ENCODE results near the gene NXPE3.

The NXPE3 gene

DNA sequence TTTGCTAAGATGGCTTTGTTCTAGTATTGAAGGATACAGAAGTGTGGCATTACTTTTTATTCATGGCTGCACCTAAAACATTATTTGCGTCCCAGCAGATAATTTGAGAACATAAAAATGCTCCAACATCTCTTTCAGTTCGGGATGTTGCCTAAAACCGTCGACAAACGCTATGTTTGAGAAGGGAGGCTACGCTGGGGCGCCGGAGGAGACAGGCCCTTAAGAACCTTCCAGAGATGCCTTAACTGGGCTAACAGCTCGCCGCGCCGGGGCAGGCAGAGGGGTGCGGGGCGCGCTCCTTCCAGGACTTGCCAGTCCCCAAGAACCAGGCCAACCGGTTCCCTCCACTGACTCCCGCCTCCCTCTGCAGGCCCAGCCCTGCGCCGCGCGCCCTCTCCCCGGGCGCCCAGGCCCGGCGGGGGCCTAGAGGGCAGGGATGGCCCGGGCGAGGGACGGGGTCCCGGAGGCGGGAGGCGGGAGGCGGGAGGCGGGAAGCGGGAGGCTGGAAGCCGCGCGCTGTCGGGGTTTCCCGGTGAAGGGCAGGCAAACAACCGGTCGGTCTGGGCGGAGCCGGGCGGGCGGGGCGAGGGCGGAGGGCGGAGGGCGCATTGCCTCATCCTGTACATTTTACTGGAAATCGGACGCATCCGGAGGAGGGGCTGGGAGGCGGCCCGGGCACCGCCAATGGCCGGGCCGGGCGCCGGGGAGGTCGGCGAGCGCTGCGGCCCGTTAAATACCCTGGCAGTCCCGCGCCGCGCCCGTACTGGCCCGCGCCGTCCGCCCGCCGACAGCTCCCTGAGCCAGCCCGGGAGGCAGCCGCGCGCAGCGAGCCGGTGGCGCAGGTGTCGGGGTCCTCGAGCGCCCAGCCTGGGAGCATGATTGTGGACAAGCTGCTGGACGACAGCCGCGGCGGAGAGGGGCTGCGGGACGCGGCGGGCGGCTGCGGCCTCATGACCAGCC, 70.0 kb downstream of the NXPE3 start, which contains the start of gene NFKBIZ:
NFKBIZ (plus strand) TSS at position 761 of the 960 bp plus-strand sequence; CDS start at position 876, 115 bp downstream.
- H3K9me3 ChIP-seq (ENCODE audit: severe bottlenecking), result no peaks in the 10 kb centered on the region
- DNase-seq, result peak; percentile 90
- TF ChIP-seq, protein P1, sequence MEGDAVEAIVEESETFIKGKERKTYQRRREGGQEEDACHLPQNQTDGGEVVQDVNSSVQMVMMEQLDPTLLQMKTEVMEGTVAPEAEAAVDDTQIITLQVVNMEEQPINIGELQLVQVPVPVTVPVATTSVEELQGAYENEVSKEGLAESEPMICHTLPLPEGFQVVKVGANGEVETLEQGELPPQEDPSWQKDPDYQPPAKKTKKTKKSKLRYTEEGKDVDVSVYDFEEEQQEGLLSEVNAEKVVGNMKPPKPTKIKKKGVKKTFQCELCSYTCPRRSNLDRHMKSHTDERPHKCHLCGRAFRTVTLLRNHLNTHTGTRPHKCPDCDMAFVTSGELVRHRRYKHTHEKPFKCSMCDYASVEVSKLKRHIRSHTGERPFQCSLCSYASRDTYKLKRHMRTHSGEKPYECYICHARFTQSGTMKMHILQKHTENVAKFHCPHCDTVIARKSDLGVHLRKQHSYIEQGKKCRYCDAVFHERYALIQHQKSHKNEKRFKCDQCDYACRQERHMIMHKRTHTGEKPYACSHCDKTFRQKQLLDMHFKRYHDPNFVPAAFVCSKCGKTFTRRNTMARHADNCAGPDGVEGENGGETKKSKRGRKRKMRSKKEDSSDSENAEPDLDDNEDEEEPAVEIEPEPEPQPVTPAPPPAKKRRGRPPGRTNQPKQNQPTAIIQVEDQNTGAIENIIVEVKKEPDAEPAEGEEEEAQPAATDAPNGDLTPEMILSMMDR (IDR thresholded peaks at IDR 0.05; ENCODE audit: low read depth, low read length), result no peak
- peak within 1 kb of the TSS; percentile 50 for H3K27ac ChIP-seq
- peaks cover 12% of the 10 kb centered on the region for H3K36me3 ChIP-seq
- no peaks in the 10 kb centered on the region for H3K27me3 ChIP-seq (ENCODE audit: insufficient read depth, low read depth, severe bottlenecking)
- peak within 1 kb of the TSS; percentile 57 for H3K4me3 ChIP-seq (ENCODE audit: low read depth, low read length)

DNA sequence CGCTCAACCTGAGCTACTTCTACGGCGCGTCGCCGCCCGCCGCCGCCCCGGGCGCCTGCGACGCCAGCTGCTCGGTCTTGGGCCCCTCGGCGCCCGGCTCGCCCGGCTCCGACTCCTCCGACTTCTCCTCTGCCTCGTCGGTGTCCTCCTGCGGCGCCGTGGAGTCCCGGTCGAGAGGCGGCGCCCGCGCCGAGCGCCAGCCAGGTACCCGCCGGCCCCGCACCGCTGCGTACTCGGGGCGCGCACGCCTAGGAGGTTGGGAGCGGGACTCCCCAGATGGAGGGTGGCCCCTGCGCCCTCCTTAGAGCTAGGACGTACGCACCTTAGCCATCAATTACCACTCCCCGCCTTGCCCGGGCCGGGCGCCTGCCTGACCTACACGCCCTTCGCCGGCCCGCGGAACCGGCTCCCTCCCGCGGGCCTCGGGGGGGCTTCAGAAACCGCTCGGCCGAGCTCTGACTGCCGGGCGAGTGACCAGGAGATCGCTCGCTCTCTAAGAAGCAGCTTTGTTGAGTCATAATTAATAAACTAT, 70.8 kb downstream of the NXPE3 start:
- Histone ChIP-seq H3K27ac (peak overlapping the region; percentile 50), H3K27me3 (ENCODE audit: insufficient read depth, low read depth, severe bottlenecking) (no peaks in the 10 kb centered on the region), H3K4me3 (ENCODE audit: low read depth, low read length) (peak overlapping the region; percentile 57), H3K9me3 (ENCODE audit: severe bottlenecking) (no peaks in the 10 kb centered on the region), H3K36me3 (peaks cover 13% of the 10 kb centered on the region)
- TF ChIP-seq, protein P1 (IDR thresholded peaks at IDR 0.05; ENCODE audit: low read depth, low read length), result peak; percentile 25; the same call in 1 of the 2 replicates
- DNase-seq, result peak; percentile 46

DNA sequence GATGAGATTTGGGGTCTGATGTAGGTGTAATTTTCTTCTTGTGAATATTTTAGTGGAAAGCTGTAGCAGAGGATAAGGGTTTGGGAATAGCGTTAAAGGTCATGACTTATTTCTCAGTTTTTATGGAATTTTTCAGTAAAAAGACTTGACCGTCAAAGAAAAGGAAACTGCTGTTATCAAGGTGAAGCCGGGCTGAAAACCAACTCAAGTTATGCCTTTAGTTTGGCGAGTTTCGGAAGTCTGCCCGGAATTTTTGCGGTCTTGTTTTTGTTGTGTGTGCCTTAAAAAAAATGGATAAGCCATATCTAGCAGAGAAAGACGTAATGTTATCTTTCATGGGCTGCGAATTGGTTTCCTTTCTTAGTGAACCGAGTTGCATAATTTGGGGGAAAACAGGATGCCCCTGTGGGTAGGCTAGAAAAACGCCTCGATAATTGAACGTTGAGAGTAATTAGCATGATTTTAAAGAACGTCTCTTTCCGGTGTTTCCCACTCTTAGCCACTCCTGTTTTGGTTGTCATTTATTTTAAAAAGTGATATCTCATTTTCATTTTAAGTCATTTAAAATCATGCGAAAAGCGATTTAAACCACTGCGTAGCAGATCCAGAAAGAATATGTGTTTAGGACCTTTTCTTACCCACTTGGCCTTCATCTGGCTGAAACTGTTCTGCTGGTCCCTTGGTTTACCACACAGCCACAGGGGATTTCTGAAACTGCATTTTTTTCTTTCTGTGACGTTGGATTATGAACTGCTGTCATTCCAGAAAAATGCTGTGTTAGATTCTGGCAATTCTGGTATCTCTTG, 71.4 kb downstream of the NXPE3 start:
- TF ChIP-seq, protein P1 (IDR thresholded peaks at IDR 0.05; ENCODE audit: low read depth, low read length), result no peak
- H3K36me3 ChIP-seq, result peaks cover 13% of the 10 kb centered on the region
- DNase-seq, result no peak
- H3K27ac ChIP-seq, result no peak overlapping the region
- H3K27me3 ChIP-seq (ENCODE audit: insufficient read depth, low read depth, severe bottlenecking), result no peaks in the 10 kb centered on the region
- peak overlapping the region; percentile 57 for H3K4me3 ChIP-seq (ENCODE audit: low read depth, low read length)
- H3K9me3 ChIP-seq (ENCODE audit: severe bottlenecking), result no peaks in the 10 kb centered on the region

- Histone ChIP-seq H3K27ac (no peak overlapping the region), H3K27me3 (ENCODE audit: insufficient read depth, low read depth, severe bottlenecking) (no peaks in the 10 kb centered on the region), H3K9me3 (ENCODE audit: severe bottlenecking) (no peaks in the 10 kb centered on the region), H3K4me3 (ENCODE audit: low read depth, low read length) (no peak overlapping the region), H3K36me3 (peaks cover 13% of the 10 kb centered on the region)
- TF ChIP-seq, protein P1 (IDR thresholded peaks at IDR 0.05; ENCODE audit: low read depth, low read length), result no peak
- no peak for DNase-seq
Observed at GRCh38 chr3:101851072-101851770, 72.2 kb downstream of the NXPE3 start.
